Stimulated activated CD8-positive, alpha-beta memory T cell treated with anti-CD3 and anti-CD28 coated beads, Interleukin-2, amount 100 ng/mL, for 48 hours (primary cell): ENCODE results near the gene SPATA45.
"Not testable (repeated sequence)": the region's sequence is repeated elsewhere in the genome, so short reads cannot be mapped to it uniquely, and the experiment has no call there.

Experiments
- DNase-seq, 2 donors: peaks; one replicate each; pipeline ENCODE4 v3.0.0-alpha.2; 2020; ENCODE audit warnings: low read depth in 2 of 2

Gene SPATA45

GRCh38 chr1:212847549-212847948 lies at the start of gene SPATA45:
Gene SPATA45 (minus strand): TSS chr1:212847649. CDS start chr1:212836149, 11,500 bp downstream.
- no peak for DNase-seq

GRCh38 chr1:212892108-212892507 lies 44.7 kb upstream of the SPATA45 start:
- DNase-seq, result no peak

GRCh38 chr1:212884592-212884991 lies 37.1 kb upstream of the SPATA45 start:
- no peak for DNase-seq

- DNase-seq, result no peak
Measured at GRCh38 chr1:212879947-212880690, 32.7 kb upstream of the SPATA45 start.

GRCh38 chr1:212878418-212878817 lies 31.0 kb upstream of the SPATA45 start:
- no peak for DNase-seq

GRCh38 chr1:212873518-212873917 lies 26.1 kb upstream of the SPATA45 start:
- DNase-seq, result no peak

GRCh38 chr1:212871976-212872375 lies 24.5 kb upstream of the SPATA45 start:
- DNase-seq, result no peak

- DNase-seq, result no peak
Measured at GRCh38 chr1:212867192-212867591, 19.7 kb upstream of the SPATA45 start.

GRCh38 chr1:212864201-212864600 lies 16.8 kb upstream of the SPATA45 start:
- DNase-seq, result no peak

GRCh38 chr1:212863345-212863744 lies 15.9 kb upstream of the SPATA45 start:
- DNase-seq, result not testable (repeated sequence)

GRCh38 chr1:212862111-212862690 lies 14.8 kb upstream of the SPATA45 start:
- no peak for DNase-seq

GRCh38 chr1:212860713-212861581 lies 13.5 kb upstream of the SPATA45 start:
- no peak for DNase-seq

GRCh38 chr1:212858461-212859265 lies 11.2 kb upstream of the SPATA45 start:
- no peak for DNase-seq

- DNase-seq, result peak; percentile 92 to 95
Measured at GRCh38 chr1:212857992-212858460, 10.6 kb upstream of the SPATA45 start, which contains the start of gene FLVCR1. Gene FLVCR1 (plus strand): TSS chr1:212858275. CDS start chr1:212858453, 178 bp downstream.

- DNase-seq, result no peak
Measured at GRCh38 chr1:212856755-212857154, 9.3 kb upstream of the SPATA45 start.

- no peak for DNase-seq
Measured at GRCh38 chr1:212853658-212854057, 6.2 kb upstream of the SPATA45 start.

- no peak for DNase-seq
Measured at GRCh38 chr1:212852105-212852688, 4.7 kb upstream of the SPATA45 start.

GRCh38 chr1:212844521-212844920 lies 2.9 kb downstream of the SPATA45 start:
- DNase-seq, result not testable (repeated sequence)

GRCh38 chr1:212838145-212838544 lies 9.3 kb downstream of the SPATA45 start:
- no peak for DNase-seq

- DNase-seq, result not testable (repeated sequence)
Measured at GRCh38 chr1:212833211-212834207, 13.9 kb downstream of the SPATA45 start.
